ENCODE measurements around the gene STARD9.

Gene STARD9

DNA sequence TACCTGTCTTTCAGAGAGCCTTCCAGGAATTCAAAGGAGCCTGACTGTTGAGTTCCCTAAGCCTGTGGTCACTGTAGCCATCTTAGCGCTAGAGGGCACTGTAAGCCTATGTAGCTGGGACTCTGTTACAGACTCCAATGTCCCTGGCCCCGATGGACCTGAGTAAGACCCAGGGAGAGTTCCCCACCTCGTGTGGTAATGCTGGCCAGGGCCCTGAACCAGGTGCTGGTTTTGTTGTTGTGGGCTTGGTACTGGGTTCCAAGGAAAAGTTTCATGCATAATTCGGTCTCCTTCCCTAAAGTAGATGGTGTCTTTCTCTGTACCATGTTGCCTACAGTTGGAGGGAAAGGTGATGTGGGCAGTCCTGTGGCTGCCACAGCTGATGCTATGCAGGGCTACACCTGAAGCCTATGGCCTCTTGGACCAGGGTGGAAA is 129.1 kb downstream of the STARD9 start:
- peak; percentile 66 for DNase-seq

DNA sequence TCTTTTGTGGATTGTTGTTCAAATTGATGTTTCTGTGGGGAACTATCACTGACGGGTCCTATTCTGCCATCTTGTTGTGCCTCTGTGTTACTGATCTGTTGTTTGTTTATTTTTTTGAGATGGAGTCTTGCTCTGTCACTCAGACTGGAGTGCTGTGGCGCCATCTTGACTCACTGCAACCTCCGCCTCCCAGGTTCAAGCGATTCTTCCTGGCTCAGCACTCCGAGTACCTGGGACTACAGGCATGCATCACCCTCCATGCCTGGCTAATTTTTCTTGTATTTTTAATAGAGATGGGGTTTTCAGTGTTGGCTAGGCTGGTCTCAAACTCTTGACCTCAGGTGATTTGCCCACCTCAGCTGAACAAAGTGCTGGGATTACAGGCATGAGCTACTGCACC is 129.9 kb downstream of the STARD9 start:
- no peak for DNase-seq

DNA sequence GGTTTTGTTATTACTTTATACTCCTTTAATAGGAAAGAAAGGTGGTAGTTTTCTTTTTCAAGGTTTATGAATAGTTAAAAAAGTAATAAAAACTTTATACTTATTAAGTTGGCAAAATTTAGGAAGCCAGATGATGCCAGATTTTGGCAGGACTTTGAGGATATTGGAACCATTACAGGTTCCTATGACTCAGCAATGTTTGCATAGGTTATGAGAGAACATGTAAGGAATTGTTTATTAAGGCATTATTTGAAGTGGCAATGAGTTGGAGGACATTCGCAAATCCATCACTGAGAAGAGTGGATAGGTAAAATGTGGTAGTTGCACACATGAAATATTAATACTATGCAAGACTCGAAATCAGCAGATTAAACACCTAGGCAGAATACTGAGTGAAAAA is 131.7 kb downstream of the STARD9 start:
- DNase-seq, result no peak

DNA sequence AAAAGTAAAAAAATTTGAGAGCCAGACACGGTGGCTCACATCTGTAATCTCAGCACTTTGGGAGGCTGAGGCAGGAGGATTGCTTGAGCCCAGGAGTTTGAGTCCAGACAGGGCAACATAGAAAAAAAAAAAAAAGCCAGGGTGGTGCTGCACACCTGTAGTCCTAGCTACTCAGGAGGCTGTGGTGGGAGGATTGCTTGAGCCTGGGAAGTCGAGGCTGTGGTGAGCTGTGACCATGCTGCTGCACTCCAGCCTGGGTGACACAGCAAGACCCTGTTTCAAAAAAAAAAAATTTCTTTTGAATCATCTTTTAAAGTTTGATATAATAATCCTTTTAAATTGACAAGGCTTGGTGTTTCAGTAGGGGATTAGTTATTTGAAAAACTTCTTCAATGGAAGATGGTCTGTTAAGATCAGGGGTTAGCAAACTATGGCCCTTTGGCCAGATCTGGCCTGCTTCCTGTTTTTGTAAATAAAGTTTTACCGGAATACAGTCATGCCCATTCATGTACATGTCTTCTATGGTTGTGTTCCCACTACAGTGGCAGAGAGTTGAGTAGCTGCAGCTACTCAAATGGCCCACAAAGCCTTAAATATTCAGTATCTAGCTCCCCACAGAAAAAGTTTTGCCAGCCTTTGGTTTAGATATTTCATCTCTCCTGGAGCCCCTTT is 132.6 kb downstream of the STARD9 start:
- DNase-seq, result no peak

DNA sequence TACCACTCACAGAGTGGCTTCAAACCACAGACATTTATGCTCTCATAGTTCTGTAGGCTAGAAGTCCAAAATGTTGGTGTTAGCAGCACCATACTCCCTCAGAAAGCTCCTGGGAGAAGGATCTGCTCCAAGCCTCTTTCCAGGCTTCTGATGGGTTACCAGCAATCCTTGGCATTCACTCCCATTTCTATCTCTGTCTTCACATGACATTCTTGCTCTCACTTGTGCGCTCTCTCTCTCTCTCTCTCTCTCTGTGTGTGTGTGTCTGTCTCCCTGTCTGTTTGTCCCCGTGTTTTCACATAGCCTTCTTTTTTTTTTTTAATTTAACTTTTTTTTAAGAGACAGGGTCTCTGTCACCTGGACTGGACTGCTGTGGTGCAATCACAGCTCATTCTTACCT is 135.3 kb downstream of the STARD9 start:
- no peak for DNase-seq

DNA sequence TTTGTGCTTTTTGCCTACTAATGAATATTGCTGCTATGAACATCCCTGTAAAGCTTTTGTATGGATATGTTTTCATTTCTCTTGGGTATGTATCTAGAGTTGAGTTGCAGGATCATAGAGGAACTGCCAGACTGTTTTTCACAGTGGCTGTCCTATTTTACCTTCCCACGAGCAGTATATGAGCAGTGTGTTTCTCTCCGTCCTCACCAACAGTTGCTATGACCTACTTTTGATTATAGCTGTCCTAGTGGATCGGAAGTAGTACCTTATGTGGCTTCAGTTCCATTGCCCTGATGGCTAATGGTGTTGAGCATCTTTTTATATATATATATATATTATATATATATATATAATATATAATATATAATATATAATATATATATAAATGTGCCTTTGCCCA is 136.3 kb downstream of the STARD9 start:
- DNase-seq, result no peak

DNA sequence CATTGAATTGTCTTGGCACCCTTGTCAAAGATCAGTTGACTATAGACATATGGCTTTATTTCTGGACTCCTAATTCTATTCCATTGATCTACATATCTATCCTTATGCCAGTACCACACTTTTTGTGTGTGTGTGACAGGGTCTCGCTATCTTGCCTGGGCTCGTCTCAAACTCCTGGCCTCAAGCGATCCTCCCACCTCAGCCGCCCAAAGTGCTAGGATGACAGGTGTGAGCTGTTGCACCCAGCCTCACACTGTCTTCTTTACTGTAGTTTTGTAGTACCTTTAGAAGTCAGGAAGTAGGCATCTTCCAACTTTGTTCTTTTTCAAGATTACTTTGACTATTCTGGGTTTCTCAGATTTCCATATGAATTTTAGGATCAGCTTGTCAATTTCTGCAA is 137.2 kb downstream of the STARD9 start:
- no peak for DNase-seq

DNA sequence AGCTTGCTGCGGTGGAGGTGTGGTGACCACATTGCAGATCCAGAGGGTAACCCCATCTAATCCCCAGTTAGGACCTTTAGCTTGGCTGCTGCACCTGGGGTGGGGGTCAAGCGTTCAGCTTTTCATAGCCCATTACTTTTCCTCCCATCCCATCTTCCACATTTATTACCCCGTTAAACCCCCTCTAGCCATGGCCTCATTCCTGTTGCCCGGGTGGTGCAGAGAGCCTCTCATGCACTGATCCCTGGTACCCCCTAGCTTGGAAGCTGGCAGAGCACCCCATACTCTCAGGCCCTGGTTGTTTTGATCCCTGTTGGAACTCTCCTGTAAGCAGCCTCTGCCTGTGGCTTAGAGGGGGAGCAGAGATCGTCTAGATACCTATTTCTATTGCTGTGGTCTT is 140.7 kb downstream of the STARD9 start:
- no peak for DNase-seq

DNA sequence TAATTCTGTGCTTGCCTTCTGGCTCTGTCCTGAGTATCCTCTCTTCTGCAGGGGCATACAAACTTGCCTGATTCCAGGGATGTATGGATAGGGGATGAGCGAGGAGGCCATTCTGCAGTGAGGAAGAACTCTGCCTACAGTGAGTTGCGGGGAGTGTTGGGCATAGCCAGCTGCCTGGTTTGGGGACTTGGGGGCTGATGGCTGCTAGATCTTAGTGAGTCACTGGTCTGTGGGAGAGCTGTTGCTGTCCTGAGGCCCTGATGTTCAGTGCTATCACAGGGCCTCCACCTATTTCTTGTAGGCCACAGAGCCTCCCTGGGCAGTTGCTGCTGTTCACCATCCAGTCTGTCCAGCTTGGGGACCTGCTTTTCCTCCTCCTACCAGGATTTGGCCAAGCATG is 141.2 kb downstream of the STARD9 start:
- no peak for DNase-seq

DNA sequence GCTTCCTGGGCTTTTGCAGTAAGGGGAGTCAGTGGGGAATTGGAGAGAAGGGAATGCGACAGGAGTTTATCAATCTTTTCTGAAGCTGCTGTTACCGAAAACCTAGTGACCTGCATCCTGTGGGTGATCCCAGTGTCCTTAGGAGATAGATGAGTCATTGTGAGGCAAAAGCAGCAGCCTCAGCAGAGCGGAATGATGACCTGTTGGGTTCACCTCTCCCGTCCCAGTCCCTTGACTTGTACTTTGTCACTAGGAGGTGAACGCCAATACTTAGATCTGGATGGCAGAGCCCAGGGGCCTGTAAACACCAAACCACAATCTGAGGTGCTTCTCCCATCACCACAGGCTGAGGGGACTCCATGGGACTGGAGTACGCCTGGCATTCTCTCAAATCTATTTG is 143.6 kb downstream of the STARD9 start:
- no peak for DNase-seq

DNA sequence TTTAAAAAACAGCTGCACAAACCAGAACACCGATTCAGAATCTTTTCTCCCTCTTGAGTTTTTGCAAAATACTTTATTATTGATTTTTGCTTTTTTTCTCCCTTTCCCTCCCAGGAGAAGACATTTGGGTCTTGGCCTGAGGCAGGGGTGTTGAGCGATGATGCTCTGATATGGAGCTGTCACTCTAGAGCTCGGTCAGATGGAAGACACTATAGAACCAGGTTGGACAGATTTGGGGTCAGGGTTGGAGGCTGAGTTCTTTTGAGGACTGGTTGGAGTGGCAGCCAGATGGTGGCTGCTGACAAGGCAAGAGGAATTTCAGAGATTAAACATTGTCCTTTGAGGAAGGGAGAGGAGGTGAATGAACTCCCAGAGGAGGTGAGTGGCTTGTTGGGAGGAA is 144.7 kb downstream of the STARD9 start:
- DNase-seq, result no peak

DNA sequence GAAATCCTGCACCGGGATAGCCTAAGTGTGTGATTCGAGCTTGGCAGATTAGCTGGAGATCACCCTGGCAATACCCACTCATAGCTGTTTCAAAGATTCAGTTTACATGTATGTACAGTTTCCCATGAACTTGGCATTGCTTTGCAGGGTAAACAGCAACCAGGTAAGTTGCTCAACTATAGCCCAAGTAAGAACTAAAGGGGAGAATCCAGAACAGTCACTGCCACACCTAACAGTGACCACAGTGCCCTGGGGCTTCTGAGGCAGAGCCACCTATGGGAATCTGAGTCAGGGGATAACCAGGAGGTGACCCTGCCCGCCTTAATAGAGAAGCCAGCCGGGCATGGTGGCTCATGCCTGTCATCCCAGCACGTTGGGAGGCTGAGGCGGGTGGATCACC is 145.6 kb downstream of the STARD9 start:
- no peak for DNase-seq

DNA sequence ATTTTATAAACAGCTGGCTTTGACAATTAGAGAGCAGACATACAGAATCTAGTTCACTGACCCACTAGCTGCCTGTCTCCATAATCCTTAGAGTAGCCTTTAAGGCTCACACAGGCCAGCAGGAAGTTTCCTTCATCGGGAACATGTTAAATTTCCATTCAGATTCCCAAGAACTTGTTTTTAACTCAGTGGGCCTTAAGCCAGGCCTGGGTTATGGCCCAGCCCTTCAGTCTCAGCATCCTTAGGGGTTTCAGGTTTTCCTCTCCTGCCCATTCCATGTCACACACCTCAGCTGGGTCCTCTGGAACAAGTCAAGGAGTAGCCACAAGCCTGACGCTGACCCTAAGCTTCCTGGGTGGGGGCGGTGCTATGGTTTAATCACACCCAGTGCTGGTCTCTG is 146.5 kb downstream of the STARD9 start:
- no peak for DNase-seq

DNA sequence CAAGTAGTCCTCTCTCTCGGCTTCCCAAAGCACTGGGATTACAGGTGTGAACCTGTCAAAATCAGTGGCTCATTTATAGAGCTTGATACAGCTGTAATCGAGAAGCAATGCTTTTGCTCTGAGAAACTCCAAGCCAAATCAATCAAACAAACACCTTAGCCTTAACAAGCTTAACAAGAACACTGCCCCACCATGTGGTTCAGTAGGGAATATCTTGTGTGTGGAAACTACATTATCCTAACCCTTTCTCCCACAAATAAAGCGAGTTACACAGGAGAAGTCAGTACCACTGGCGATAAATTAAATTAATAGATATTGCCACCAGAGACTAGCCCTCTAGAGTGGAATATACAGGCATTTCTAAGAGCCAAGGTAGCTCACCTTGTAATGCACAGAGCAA is 147.7 kb downstream of the STARD9 start:
- no peak for DNase-seq

DNA sequence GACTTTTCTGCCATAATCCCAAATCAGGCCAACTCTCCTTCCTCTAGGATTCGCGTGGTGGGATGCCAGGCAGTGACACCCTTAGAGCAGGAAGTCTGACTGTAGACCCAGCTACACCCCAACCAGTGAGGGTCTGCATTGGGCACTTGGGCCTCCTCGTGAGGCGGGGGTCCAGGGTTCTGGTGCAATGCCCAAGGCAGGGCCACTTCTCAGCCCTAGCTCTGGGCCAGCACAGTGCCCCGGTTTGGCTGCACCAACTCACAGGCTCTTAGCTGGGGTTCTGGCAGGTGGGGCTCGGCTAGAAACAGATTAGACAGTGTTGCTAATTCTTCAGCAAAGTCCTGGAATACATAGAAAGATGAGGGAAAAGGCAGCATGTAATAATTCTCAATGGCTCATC is 148.9 kb downstream of the STARD9 start:
- DNase-seq, result no peak

DNA sequence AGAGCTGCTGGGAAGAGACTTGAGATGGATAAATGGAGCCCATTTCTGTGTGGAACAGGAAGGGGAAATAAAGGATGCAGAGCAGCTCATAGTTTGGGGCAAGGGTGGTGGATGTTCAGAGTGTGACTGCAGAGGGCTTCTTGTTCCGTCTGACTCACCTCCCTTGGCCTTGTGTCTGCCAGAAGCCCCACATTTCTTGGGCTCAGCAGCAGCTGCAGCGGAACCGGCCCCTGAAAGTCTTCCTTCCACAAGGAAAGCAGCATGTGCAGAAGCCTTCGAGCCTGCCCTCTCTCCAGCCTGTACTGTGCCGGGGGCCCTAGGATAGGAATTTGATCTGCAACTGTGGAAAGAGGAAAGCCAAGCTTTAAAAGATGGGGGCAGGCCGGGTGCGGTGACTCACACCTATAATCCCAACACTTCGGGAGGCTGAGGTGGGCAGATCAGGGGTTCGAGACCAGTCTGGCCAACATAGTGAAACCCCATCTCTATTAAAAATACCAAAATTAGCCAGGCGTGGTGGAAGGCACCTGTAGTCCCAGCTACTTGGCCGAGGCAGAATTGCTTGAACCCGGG is 150.0 kb downstream of the STARD9 start:
- no peak for DNase-seq

DNA sequence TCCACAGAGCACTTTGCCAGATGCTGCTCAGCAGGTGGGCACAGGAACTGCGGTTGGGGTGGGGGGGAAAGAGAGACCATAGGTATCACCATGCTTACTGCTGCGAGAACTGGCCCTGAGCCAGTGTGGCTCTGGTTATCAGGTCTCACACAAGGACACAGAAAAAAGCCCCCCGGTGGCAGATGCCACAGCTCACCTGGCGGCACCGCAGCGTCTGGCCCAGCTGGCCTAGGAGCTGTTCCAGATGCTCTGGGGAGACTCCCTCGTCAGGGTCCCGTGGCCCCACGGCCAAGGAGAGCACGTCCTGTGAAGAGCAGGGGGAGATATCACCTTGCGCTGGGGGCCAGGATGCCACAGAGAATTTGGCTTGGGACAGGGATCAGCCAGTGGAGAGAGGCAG is 150.7 kb downstream of the STARD9 start:
- peak; percentile 70 for DNase-seq

DNA sequence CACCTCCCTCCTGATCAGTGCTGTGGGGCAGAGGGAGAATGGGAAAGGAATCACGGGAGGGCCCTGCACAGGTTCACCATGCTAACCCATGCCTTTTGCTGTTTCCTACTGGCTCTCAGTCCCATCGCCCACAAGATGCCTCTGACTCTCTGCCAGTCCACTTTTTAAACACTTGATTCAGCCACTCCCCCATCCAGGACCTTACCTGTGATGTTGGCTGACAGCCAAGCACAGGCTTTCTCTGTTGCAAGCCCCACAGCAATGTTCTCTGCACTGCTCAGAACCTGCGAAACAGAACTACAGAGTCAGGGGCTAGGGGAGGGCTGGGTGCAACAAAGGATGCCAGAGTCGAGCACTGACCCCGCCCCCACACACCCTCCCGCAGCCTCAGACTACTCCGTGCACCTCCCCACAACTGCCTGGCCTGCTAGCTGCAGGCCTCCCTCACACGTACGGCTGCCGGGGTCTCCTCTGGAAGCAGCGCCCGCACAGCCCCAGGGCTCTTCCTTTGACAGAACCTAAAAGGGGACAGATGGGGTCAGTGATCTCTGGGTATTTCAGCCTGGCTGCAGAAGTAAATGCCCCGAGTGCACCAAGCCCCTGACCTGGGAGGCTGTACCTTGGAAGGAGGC is 152.5 kb downstream of the STARD9 start:
- DNase-seq, result peak; percentile 37

DNA sequence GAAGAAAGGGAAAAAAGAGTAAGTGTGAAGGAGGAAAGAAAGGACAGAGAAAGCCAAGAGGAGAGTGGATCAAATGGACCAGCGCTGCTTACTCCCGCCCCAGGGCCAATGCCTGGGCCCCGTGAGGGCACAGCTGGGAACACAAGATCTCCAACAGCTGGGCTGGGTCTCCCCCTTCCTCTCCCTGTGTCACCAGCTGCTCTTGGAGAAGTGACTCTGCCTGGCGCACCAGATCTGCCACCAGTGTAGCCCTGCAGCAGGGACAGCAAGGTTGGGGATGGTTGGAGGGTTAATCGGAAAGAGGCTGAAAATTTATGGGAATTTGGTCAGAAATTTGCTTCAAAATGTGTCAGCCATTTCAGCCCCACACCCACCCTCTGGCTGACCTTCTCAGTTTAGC is 153.2 kb downstream of the STARD9 start:
- no peak for DNase-seq

DNA sequence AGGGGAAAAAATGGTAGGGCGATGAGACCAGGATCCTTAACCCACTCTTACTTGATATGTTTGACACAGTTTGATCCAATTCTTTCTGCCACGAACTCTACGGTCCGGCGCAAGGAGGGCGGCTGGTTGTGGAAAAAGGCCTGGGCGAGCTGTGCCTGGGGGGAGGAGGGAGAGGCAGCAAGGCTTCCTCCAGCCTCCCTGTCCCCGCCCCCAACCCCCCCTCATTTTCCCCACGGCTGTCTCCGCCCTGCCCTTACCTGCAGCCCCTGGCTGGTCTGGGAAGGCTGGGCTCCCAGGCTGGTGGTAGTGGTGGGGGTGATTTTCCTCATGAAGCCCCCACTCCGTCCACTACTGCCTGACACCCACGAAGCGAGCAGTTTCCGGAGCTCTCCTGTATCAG is 153.6 kb downstream of the STARD9 start:
- no peak for DNase-seq

DNA sequence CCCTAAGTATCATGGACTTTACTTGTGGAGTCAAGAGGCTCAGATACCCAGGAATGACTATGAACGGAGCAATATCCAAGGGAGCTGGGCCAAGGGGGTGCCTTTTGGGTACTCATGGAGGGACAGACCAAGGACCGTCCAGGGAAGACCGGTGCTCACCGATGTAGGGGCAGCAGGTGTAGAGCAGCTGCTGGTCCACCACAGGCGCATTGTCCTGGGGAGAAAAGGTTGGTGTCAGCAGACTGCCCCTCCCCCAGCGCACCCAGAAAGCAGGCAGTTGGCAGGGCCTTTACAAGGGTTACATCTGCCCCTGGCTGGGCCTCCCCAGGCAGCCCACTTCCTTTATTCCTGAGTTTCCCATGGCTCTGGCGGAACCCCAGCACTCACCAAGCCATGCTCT is 154.0 kb downstream of the STARD9 start:
- DNase-seq, result no peak

DNA sequence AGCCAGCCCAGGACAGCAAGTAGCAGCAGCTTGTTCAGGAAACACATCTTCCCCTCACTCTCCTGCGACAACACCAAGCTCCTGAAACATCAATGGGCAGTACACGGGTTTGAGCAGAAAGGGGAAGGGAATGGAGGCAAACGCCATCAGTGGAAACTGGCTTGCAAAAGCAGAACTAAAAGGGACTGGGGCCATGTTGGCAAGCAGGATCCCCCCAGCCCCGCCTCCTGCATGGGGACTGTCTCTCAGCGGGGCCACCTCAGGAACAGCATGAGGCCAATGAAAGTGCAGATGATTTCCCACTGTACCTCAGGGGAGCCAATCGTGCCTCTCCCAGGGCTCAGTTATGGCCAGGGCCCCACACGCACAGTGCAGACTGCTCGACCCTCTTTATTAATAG is 154.7 kb downstream of the STARD9 start:
- DNase-seq, result no peak

DNA sequence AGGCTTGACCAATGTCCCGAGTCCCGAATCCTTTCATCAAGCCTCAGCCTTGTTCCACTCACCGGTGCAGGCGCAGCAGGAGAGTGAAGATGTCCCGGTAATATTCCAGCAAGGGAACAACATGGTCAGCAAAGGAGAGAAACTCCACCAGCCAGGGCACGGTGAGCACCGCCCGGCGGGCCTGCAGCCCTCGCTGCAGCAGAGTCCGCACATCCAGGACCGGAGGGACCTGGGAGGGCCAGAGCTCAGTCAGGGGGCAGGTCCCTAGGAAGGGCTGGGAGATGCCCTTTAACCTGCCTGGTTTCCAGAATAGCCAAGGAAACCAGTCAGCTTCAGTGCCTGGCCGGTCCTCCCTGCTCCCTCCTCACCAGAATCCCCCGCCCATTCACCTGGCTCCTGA is 155.1 kb downstream of the STARD9 start:
- no peak for DNase-seq

DNA sequence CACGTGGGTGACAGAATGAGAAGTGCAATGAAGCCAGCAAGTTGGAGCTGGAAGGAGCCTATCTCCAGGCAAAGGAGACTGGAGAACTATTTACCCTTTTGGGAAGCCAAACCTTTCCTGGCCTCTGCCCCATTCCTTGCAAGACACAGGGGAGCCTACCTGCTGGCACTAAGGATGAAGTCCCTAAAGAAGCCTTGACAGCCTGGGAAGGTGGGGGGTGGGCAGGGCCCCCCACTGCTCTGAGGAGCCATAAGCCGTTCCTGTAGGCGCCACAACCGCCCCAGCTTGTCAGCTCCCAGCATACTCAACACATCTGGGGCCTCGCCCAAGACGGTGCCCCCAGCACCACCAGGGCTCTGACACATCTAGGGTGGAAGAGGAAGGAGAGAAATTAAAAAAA is 156.1 kb downstream of the STARD9 start:
- no peak for DNase-seq
